GM21528 (cell line): ENCODE results near the gene DERL3.

Experiments used
- ATAC-seq: cut with Tn5 transposase; IDR thresholded peaks from one replicate; pipeline ENCODE4 v1.9.1; 2021; ENCODE audit warnings: mild to moderate bottlenecking, moderate library complexity; ENCODE audit not compliant: unreplicated experiment, low FRiP score

DERL3 gene

GRCh38 chr22:23833017-23833751 lies 5.6 kb downstream of the DERL3 start:
- no peak for ATAC-seq

DNA sequence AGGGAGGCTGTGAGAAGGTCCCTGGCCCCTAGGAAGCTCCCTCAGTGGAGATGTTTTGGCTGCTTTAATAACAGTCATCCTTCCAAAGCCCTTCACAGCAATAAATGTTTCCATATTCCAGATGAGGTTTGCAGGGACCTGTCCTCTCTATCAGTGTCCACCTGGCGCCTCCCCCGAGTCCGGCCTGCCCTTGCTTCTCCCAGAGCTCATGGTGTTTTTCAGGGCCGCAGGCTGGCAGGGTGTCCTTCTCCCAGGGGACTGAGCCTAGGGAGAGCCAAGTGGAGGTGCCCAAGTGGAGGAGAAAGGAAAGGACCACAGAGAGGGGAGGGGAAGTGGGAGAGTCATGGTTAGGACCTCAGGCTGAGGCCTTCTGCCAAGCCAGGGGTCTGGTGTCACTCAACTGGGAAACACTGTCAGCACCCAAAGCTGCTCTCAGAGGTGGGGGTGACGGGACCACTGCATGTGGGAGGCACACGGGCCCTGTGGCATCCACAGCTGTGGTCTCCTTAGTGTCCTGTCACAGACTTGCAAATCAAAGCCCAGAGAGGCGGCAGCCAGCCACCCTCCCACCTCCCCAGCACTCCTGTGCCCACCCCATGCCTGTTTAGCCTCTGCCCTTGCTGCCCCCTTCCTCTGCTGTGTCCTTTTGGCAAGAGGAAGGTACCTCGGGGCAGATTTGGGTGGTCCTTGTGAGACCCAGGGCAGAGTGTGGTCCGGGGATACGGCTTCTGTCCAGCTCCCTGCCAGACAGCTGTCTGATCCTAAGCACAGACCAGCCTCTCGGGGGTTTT lies 6.4 kb downstream of the DERL3 start:
- no peak for ATAC-seq

DNA sequence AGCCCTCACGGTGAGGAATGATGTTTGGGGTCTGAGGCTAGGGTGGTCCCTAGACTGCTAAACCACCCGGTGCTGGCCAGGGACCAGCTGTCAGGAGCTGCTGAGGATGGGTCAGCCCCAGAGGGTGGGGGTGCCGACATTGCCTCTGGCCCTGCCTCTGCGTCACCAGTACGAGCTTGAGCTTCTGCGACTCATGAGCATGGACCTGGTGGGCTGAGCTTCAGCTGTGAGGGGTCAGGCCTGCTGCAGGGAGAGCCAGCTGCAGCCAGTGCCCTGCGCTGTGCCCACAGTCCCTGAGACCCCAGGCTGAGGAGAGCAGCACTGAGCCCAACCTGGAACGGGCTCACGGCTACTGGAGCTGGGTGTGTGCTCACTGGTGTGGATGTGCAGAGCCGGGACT lies 7.0 kb downstream of the DERL3 start:
- no peak for ATAC-seq

DNA sequence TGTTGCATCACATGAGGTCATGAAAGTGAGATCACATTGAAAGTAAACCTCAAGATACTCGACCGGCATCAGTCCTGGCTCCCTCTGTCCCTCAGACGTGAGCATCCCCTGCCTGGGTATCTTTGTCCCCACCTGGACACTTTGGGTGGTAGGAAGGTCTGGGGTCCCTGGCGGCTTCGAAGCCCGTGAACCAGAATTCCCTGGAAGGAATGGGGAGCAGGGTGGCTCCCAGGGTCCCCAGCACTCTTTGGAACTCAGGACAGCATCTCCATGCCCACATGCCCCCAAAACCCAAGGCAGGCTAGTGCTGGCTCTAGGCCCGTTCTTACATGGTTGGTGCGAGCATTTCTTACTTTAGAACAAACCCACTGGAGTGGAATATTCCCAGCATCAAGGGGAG lies 7.5 kb downstream of the DERL3 start:
- ATAC-seq = no peak

GRCh38 chr22:23829845-23830372 lies 8.9 kb downstream of the DERL3 start:
- no peak for ATAC-seq

DNA sequence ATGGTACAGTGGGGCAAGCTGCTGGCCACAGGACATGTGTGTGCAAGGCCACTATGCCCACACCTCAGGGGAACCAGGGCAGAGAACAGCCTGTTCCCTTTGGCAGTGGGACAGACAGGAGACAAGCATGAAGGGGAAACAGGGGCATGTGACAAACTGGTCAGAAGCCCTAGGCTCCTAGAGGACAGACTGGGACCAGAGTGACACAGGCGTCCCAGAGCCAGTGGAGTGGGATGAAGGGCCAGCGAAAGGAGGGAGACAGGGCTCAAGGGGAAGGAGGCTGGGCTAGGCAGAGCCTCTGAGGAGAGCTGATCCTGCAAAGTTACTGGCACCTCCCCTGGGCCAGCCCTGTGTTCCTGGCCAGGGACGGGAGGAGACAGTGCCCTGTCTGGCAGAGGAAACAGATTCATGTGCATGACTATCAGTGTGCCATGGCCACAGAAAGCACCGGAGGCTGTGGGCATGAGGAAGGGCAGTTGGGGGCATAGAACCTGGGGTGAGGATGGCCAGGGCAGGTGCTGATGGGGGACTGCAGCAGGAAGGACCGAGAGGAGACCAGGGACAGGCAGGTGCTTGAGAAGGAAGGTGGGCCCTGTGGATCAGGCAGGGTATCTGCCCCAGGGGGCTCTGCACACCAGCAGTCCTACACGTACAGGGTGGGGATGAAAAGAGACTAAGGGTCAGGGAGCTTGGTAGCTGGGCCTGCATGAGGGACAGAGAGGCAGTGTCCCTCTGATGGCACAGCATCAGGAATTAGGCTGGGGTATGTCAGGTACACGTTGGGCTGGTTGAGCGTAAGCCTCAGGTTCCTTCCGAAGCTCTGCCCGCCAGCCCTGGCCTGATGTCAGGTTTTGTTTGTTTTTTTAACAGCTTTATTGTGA lies 9.8 kb downstream of the DERL3 start:
- ATAC-seq = no peak

- no peak for ATAC-seq
These were observed 11.3 kb downstream of the DERL3 start for GRCh38 chr22:23827351-23827995.

GRCh38 chr22:23826510-23827350 lies 12.1 kb downstream of the DERL3 start:
- ATAC-seq = no peak

GRCh38 chr22:23825246-23825905 lies 13.4 kb downstream of the DERL3 start:
- no peak for ATAC-seq

GRCh38 chr22:23824476-23825245 lies 14.1 kb downstream of the DERL3 start:
- no peak for ATAC-seq

GRCh38 chr22:23823331-23823791 lies 15.4 kb downstream of the DERL3 start:
- ATAC-seq = no peak

DNA sequence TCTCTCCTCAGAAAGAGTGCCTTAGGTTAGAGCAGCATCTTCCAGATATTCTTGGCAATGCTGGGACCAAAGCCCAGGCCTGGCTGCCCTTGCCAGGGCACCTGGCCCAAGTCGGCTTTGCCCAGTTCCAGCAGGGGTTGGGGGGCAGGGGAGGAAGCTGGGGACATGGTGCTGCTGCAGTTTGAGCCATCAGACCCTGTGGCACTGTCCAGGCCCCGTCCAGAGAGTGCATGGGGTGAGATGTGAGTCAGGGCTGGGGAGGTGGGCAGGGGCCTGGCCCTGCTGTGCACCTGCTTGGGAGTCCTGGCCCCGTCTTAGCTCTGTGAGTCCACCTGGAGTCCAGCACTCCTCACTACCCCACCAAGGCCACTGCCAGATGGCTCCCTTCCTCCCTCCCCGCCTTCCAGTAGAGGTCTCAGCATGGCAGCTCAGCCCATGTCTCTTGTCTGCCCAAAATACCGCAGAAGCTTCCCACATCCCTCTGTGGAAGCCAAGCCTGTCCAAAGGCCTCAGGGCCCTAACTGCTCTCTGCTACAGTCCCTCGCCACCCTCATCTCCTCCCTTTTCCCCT lies 16.6 kb downstream of the DERL3 start:
- no peak for ATAC-seq

DNA sequence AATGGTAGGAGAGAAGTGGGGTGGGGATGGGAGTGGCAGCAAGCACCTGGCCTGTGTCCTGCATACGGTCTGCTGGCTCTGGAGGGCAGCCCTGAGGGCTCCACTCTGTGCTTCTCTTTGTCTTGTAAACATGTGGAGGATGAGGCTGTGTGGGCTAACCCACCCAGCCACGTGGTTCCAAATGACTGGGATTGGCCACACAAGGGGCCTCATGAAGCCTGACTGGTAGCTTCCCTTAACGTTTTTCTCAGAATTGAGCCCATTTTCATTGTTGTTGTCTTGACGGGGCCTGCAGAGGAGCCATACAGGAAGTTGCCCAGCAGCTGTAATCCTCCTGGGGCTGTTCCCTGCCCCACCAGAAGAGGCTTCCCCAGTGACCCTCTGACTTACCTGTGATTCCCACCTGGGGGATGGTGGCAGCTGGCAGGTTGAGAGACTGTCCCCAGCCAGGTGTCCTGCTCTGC lies 18.0 kb downstream of the DERL3 start:
- no peak for ATAC-seq

DNA sequence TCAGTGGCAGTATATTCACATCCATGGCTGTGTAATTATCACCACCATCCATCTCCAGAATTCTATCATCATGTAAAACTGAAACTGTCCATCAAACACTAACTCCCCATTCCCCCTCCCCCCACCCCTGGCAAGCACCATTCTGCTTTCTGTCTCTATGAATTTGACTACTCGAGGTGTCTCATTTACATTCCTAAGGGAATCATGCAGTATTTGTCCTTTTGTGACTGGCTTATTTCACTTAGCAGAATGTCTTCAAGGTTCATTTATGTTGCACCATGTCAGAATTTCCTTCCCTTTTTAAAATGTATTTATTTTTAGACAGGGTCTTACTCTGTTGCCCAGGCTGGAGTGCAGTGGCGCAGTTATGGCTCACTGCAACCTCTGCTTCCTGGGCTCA lies 20.3 kb downstream of the DERL3 start:
- ATAC-seq = no peak

GRCh38 chr22:23817146-23817545 lies 21.7 kb downstream of the DERL3 start:
- ATAC-seq = no peak

GRCh38 chr22:23816156-23816976 lies 22.4 kb downstream of the DERL3 start:
- no peak for ATAC-seq
